ENCODE data around the gene CRYGC. TPM values are rescaled to one million over a fixed set of nuclear protein-coding genes. Genes with fewer than 3 reads are reported as not detected.
A peak's percentile ranks its signal among the peaks of the same experiment; 100 is the strongest.

Gene CRYGC
- not detected for total RNA-seq
- long read RNA-seq: 0 reads

- DNase-seq: no peak
- intact Hi-C loops (cut with micrococcal nuclease): no loop called here
- no peak for ATAC-seq
Observed at GRCh38 chr2:208129744-208130711, at the start of gene CRYGC. Gene CRYGC, minus strand, starts transcription at chr2:208129828. Its CDS starts 36 bp downstream, at chr2:208129792.

DNA sequence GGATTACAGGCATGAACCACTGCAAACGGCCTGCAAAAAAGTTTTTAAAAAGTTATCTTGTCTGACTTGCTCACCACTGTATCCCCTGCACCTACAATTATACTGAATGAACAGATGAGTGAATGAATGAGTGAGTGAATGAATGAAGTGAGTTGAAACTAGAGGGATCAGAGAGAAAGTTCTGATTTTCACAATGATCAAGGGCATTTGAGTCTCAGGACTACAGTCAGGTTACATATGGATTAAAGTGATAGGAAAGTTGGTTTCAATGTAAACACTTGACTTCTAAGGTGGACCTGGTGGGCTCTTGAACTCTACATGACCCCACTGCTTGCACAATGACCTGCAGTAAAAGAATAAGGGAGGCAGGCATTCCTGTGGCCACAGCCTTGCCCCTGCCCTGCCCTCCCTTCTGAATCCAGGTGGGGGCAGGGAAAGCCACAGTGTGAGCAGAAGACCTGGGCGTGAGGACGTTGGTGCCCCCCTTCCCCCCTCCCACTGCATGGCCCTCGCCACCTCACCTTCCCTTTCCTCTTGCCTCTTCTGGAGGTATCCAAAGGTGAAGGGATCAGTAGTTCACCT, 49.5 kb upstream of the CRYGC start:
- intact Hi-C loops (cut with micrococcal nuclease): no loop called here
- DNase-seq: no peak
- ATAC-seq: no peak

DNA sequence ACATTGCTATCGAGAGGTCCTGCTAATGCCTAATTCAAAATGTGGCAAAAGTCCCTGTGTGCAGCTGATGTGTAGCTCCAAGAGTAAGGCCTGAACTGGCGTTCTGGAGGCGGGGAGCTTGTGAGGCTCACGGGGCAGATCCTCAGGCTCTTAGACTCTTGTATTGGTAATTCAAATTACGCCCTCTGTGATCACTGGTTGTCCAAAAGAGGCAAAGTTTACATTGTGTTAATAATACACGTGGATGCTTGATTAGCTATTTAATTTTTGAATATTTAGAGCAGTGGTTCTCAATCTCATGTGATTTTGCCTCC, 46.2 kb upstream of the CRYGC start:
- ATAC-seq: no peak
- intact Hi-C loops (cut with micrococcal nuclease): no loop called here
- DNase-seq: no peak

- peak; percentile 98 for ATAC-seq
- DNase-seq: peak; percentile 52
- intact Hi-C loops (cut with micrococcal nuclease): no loop called here
Observed at GRCh38 chr2:208175069-208175839, 45.6 kb upstream of the CRYGC start.

DNA sequence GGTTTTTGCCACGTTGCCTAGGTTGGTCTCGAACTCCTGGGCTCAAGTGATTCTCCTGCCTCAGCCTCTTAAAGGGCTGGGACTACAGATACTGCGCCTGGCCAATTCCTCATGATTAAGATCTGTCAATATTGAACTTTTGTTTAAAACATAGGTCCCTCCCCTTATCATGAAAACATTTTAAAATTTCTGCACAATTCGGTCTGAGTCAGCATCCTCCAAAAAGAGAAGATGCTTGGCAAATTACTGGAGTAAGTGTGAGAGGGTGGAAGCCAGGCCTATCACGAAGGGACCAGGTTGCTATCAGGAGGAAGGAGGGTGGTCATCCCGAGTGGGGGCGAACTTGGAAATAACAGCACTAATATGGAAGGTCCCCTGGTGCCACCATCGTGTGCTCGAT, 44.5 kb upstream of the CRYGC start:
- intact Hi-C loops (cut with micrococcal nuclease): no loop called here
- no peak for DNase-seq

DNA sequence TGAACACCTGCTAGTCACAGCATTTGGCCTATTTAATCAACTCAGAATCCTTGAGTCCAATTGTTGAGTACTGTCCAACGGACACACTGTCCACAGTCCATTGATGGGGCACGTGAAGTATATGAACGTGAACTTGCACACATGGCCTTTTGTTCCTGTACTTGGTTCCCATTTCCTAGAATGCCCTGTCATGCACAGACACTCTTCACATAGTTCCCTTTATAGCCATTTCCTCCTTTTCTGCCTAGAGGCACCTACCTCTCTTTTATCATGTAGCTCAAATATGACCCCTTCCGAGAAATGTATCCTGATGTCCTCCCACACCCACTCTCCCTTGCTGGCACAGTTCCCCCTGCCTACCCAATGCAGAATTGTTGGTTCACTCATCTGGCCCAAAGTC, 42.5 kb upstream of the CRYGC start:
- no peak for DNase-seq
- intact Hi-C loops (cut with micrococcal nuclease): no loop called here
- peak; percentile 68 for ATAC-seq

More for the DNA sequence above, 44.5 kb upstream of the CRYGC start:
- ATAC-seq: no peak

DNA sequence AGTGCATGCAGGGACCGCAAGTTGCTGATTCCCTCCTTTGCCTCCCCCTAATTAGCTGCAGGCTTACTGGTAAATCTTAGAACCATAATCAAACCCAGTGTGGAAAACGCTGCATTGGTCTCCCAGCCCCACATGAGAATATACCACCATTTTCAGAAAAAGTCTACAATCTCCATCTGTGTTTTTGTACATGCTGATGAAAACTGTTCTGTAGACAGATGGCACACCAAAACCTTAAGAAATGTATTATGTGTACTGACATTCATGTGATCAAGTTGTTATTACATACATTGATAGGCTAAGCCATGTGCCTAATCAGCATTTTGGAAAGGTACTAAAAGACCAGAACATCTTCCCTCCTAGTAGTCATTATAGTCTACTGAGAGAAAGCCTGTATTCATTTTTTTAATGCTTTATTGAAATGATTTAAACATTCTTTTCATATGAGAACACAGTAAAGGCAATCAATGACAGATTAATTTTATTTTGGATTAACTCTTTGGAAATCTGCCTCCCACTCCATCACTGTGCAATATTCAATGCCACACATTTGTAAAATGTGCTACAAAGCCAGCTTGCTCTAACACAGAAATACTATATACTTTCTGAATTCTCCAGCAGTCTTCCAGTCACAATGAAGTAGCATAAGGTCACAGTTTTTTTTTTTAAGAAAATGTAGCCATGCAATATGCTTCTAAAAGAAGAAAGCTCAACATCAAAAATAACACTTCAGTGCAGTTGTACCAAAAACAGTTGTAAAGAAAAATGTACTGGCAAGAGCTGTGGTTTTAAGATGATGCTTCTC, 35.5 kb upstream of the CRYGC start:
- ATAC-seq: no peak
- no peak for DNase-seq
- intact Hi-C loops (cut with micrococcal nuclease): no loop called here

DNA sequence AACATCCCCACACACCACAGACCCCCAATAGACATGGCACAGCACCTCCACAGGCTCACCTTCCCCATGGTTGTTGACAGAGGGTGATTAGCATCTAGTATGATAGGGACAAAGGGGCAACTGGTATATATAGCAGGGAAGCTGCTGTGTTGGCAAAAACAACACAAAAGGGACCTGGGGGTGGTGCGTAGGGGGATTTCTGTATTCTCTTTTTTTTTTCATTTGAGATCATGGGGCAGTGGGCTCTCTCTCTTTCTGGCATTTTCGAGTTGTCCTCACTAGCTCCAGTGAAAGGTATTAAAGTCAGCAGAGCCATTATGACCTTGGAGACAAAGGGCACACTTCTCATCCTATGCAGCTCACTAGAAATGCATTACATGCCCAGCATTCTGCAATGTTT, 33.9 kb upstream of the CRYGC start, which contains the start of gene CRYGA:
CRYGA (minus strand) TSS at position 101 of the 400 bp plus-strand sequence; CDS start at position 68, 33 bp downstream.
- intact Hi-C loops (cut with micrococcal nuclease): no loop called here
- no peak for DNase-seq
- ATAC-seq: no peak

DNA sequence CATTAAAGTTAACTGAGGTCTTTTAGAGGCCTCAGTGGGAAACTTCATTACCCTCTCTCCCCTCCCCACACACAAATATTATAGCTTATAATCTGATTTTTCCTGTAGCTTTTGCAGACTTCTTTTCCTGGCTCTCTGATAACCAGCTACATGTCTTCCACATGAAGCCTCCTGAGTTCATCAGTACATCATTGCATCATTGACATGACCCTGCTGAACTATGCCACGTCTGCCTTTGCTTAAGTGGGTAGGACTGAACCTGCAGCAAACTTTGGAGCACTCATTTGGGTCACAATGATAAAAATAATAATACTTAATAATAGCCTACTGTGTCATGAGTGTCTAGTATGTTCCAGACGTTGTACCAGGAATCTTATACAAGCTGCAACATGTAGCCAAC, 26.8 kb upstream of the CRYGC start:
- no peak for DNase-seq
- no peak for ATAC-seq
- intact Hi-C loops (cut with micrococcal nuclease): no loop called here

DNA sequence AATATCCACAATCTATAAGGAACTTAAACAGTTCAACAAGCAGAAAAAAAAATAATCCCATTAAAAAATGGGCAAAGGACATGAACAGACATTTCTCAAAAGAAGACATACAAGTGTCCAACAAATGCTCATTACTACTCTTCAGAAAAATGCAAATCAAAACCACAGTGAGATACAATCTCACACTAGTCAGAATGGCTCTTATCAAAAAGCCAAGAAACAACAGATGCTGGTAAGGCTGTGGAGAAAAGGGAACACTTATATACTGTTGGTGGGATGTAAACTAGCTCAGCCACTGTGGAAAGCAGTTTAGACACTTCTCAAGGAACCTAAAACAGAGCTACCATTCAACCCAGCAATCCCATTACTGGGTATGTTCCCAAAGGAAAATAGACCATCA, 23.5 kb upstream of the CRYGC start:
- DNase-seq: no peak
- intact Hi-C loops (cut with micrococcal nuclease): no loop called here
- ATAC-seq: no peak

- ATAC-seq (no peak), DNase-seq (no peak)
- intact Hi-C loops (cut with micrococcal nuclease): no loop called here
Observed at GRCh38 chr2:208150956-208151355, 21.3 kb upstream of the CRYGC start.

- no peak for DNase-seq
- intact Hi-C loops (cut with micrococcal nuclease): no loop called here
Observed at GRCh38 chr2:208150094-208150493, 20.5 kb upstream of the CRYGC start.

GRCh38 chr2:208148803-208149202, 19.2 kb upstream of the CRYGC start:
- no peak for ATAC-seq
- DNase-seq: no peak
- intact Hi-C loops (cut with micrococcal nuclease): no loop called here

More at GRCh38 chr2:208150094-208150493, 20.5 kb upstream of the CRYGC start:
- no peak for ATAC-seq

DNA sequence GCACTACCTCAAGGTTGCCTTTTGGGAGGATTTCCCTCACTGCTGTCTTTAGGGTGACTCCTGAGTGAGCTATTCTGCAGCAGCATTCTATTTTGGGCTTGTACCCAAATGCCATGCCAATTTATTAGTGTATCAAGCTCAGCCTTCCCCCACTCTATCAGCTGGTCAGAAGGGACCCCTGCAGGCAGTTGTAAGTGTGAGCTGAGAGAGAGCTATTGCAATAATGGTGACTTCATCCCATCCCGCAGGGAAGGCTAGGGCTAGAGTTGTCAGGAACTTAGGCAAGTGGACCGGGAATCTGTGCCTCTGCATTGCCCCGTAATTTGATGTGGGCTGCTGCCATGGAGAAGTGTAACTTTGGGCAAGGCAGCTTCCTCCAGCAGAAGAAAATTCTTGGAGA, 18.1 kb upstream of the CRYGC start:
- intact Hi-C loops (cut with micrococcal nuclease): no loop called here
- ATAC-seq (no peak), DNase-seq (no peak)

DNA sequence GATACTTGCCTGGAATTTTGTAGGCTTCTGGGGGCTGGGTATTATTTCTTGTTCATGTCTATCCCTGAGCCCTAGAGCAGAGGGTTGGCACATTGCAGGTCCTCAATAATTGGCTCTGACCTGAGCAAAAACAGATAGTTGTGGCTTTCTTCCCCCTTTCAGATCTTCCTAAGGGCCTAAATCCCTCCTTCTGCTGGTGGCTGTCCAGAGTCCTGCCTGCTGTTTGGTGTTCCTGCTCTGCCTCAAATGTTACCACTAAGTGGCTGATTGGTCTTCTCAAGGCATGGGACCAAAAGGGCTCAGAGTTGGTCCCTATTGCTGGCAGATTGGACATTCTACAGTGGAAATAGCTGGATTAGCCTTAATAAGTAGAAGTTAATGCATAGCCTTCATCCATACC, 17.4 kb upstream of the CRYGC start:
- DNase-seq (no peak), ATAC-seq (no peak)
- intact Hi-C loops (cut with micrococcal nuclease): no loop called here

DNA sequence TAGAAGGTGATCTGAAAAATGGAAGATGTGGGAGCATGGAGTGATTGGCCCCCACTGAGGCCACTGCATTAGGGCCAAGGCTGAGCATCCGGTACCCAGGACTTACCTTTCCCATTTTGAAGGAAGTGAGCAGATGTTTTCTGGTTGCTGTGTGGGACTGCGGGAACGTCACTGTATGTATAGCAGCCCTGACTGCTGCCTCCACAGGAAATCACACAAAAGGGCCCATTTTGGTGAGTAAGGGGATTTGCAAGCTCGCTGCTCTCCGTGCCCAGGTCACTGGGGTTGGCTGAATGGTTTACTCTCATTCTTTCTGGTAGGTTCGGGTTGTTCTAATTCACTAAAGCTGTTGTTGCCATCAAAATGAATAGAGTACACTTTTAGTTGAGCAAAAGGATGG, 16.4 kb upstream of the CRYGC start, which contains the start of gene CRYGB:
CRYGB (minus strand) TSS at position 153 of the 400 bp plus-strand sequence; CDS start at position 115, 38 bp downstream.
- ATAC-seq: no peak
- intact Hi-C loops (cut with micrococcal nuclease): no loop called here
- no peak for DNase-seq

- DNase-seq: no peak
- intact Hi-C loops (cut with micrococcal nuclease): no loop called here
- ATAC-seq: no peak
Observed at GRCh38 chr2:208142925-208143799, 13.5 kb upstream of the CRYGC start.

All from left ventricle myocardium superior (tissue), 1 donor.